Thymus (tissue), 11 donors: ENCODE measurements around the gene RIMS3. TPM values are rescaled to one million over a fixed set of nuclear protein-coding genes. Genes with fewer than 3 reads are reported as not detected.

Source experiments
- DNase-seq, 9 donors: peaks; one replicate each; pipeline ENCODE4 v3.0.0-alpha.2; 2013; ENCODE audit warnings: low spot score in 9 of 9, low read depth in 6 of 9, missing footprints in 1 of 9
- H3K27ac ChIP-seq, 2 donors: one replicate each; pipeline ENCODE4 v1.5.1; 2013; ENCODE audit warnings: control low read depth in 1 of 2, low read depth in 1 of 2, low read length in 1 of 2, mild to moderate bottlenecking in 1 of 2, moderate library complexity in 1 of 2
- H3K27me3 ChIP-seq, 2 donors: one replicate each; pipeline ENCODE4 v1.5.1; 2013; ENCODE audit warnings: low read length in 1 of 2; ENCODE audit not compliant: control insufficient read depth in 2 of 2, insufficient read depth in 1 of 2
- H3K36me3 ChIP-seq, 2 donors: one replicate each; pipeline ENCODE4 v1.5.1; 2013; ENCODE audit warnings: low read length in 1 of 2, mild to moderate bottlenecking in 1 of 2, moderate library complexity in 1 of 2; ENCODE audit not compliant: control insufficient read depth in 2 of 2, insufficient read depth in 2 of 2
- H3K4me1 ChIP-seq, 2 donors: one replicate each; pipeline ENCODE4 v1.5.1; 2013; ENCODE audit warnings: low read length in 2 of 2; ENCODE audit not compliant: control insufficient read depth in 2 of 2, insufficient read depth in 2 of 2
- H3K4me3 ChIP-seq, 2 donors: one replicate each; pipeline ENCODE4 v1.5.1; 2013; ENCODE audit warnings: low read length in 2 of 2, control low read depth in 1 of 2, mild to moderate bottlenecking in 1 of 2
- H3K9me3 ChIP-seq, 2 donors: one replicate each; pipeline ENCODE4 v1.5.1; 2013; ENCODE audit warnings: low read length in 1 of 2, mild to moderate bottlenecking in 1 of 2; ENCODE audit not compliant: control insufficient read depth in 2 of 2, insufficient read depth in 1 of 2
- WGBS: extraction: QIAGEN DNeasy Blood & Tissue Kit; methylation state at CpG from one replicate; pipeline ENCODE4 v1.1.7; 2013; 5-methylcytosine and 5-hydroxymethylcytosine counted together
- polyA plus RNA-seq: library from polyadenylated mRNA; stranded (reverse); fragments of 200-250 nt; gene quantifications from one replicate; pipeline ENCODE4 v1.2.3, GENCODE V29; 2013
- total RNA-seq: library from RNA; stranded (reverse); fragments of 120-200 nt; gene quantifications from one replicate; pipeline ENCODE4 v1.2.4, GENCODE V29; 2013
- donor health status: healthy.

RIMS3 gene
- total and polyA plus RNA-seq, 2 donors = 2.1 to 3.8 TPM

GRCh38 chr1:40694353-40694874 is 28.9 kb upstream of the RIMS3 start:
- no peak for DNase-seq
- 82% methylated on average over 2 of the region's 2 CpGs for WGBS
- peaks cover 0 to 3% of the 10 kb centered on the region in 2 donors for H3K9me3 ChIP-seq
- H3K27me3 ChIP-seq = no peaks in the 10 kb centered on the region
- H3K4me1 ChIP-seq = peaks cover 9 to 14% of the 10 kb centered on the region in 2 donors
- H3K27ac ChIP-seq = no peak overlapping the region
- no peak overlapping the region for H3K4me3 ChIP-seq
- H3K36me3 ChIP-seq = peaks cover 5 to 11% of the 10 kb centered on the region in 2 donors

GRCh38 chr1:40693425-40693824 is 27.9 kb upstream of the RIMS3 start:
- 99% methylated on average over 1 of the region's 1 CpG for WGBS
- H3K4me3 ChIP-seq = no peak overlapping the region
- peaks cover 0 to 3% of the 10 kb centered on the region in 2 donors for H3K9me3 ChIP-seq
- peaks cover 9 to 13% of the 10 kb centered on the region in 2 donors for H3K4me1 ChIP-seq
- H3K27ac ChIP-seq = no peak overlapping the region
- no peaks in the 10 kb centered on the region for H3K27me3 ChIP-seq
- peaks cover 5 to 11% of the 10 kb centered on the region in 2 donors for H3K36me3 ChIP-seq
- DNase-seq = no peak

GRCh38 chr1:40692429-40692895 is 27.0 kb upstream of the RIMS3 start:
- Histone ChIP-seq H3K4me3 (peak overlapping the region; percentile 89 to 95), H3K36me3 (peaks cover 5 to 11% of the 10 kb centered on the region in 2 donors), H3K9me3 (peaks cover 0 to 3% of the 10 kb centered on the region in 2 donors), H3K27ac (peak overlapping the region; percentile 99 to 100), H3K27me3 (no peaks in the 10 kb centered on the region), H3K4me1 (peaks cover 9 to 12% of the 10 kb centered on the region in 2 donors)
- 5% methylated on average over 9 of the region's 9 CpGs for WGBS
- no peak for DNase-seq

- Histone ChIP-seq H3K9me3 (peaks cover 0 to 3% of the 10 kb centered on the region in 2 donors), H3K27me3 (no peaks in the 10 kb centered on the region), H3K36me3 (peaks cover 9 to 10% of the 10 kb centered on the region in 2 donors), H3K27ac (peak within 1 kb of the TSS; percentile 99 to 100), H3K4me3 (peak within 1 kb of the TSS; percentile 89 to 95), H3K4me1 (peaks cover 9 to 12% of the 10 kb centered on the region in 2 donors)
- WGBS = under 1% methylated on average over 84 of the region's 84 CpGs
- peak; percentile 96 to 100 (median 98) for DNase-seq
Observed at GRCh38 chr1:40691538-40692428, 26.3 kb upstream of the RIMS3 start, which contains the start of gene NFYC. Gene NFYC, plus strand, starts transcription at chr1:40691704. Its CDS starts 47,140 bp downstream, at chr1:40738844.

- H3K36me3 ChIP-seq = peaks cover 11% of the 10 kb centered on the region in 2 donors
- no peak for DNase-seq
- peaks cover 0 to 3% of the 10 kb centered on the region in 2 donors for H3K9me3 ChIP-seq
- peaks cover 9 to 12% of the 10 kb centered on the region in 2 donors for H3K4me1 ChIP-seq
- peak overlapping the region; percentile 89 to 95 for H3K4me3 ChIP-seq
- 24% methylated on average over 18 of the region's 18 CpGs for WGBS
- H3K27me3 ChIP-seq = no peaks in the 10 kb centered on the region
- peak overlapping the region; percentile 82 to 100 for H3K27ac ChIP-seq
Observed at GRCh38 chr1:40690771-40691537, 25.5 kb upstream of the RIMS3 start.

GRCh38 chr1:40689737-40690136 is 24.3 kb upstream of the RIMS3 start:
- no peak for DNase-seq
- Histone ChIP-seq H3K36me3 (peaks cover 11 to 19% of the 10 kb centered on the region in 2 donors), H3K4me3 (no peak overlapping the region), H3K27ac (no peak overlapping the region), H3K27me3 (no peaks in the 10 kb centered on the region), H3K4me1 (peaks cover 9 to 12% of the 10 kb centered on the region in 2 donors), H3K9me3 (peaks cover 0 to 3% of the 10 kb centered on the region in 2 donors)
- 79% methylated on average over 1 of the region's 1 CpG for WGBS

GRCh38 chr1:40687661-40688060 is 22.2 kb upstream of the RIMS3 start:
- 96% methylated on average over 6 of the region's 6 CpGs for WGBS
- Histone ChIP-seq H3K36me3 (peaks cover 11 to 21% of the 10 kb centered on the region in 2 donors), H3K27me3 (no peaks in the 10 kb centered on the region), H3K9me3 (peaks cover 0 to 3% of the 10 kb centered on the region in 2 donors), H3K4me1 (peaks cover 4 to 5% of the 10 kb centered on the region in 2 donors), H3K4me3 (no peak overlapping the region), H3K27ac (no peak overlapping the region)
- DNase-seq = no peak

- no peak overlapping the region for H3K4me3 ChIP-seq
- DNase-seq = no peak
- H3K27me3 ChIP-seq = no peaks in the 10 kb centered on the region
- peaks cover 0 to 3% of the 10 kb centered on the region in 2 donors for H3K4me1 ChIP-seq
- peaks cover 11 to 21% of the 10 kb centered on the region in 2 donors for H3K36me3 ChIP-seq
- H3K9me3 ChIP-seq = peaks cover 0 to 3% of the 10 kb centered on the region in 2 donors
- WGBS = 98% methylated on average over 7 of the region's 7 CpGs
- no peak overlapping the region for H3K27ac ChIP-seq
Observed at GRCh38 chr1:40687059-40687458, 21.6 kb upstream of the RIMS3 start.
